H9 (cell line): ENCODE data around the gene MBD5. TPM values are rescaled to one million over a fixed set of nuclear protein-coding genes. Genes with fewer than 3 reads are reported as not detected.

Source experiments
- DNase-seq: peaks from one replicate; pipeline ENCODE4 v3.0.0-alpha.2; 2017
- H2AFZ ChIP-seq: one replicate; pipeline ENCODE4 v1.6.1; 2013; ENCODE audit warnings: mild to moderate bottlenecking, low read length, control low read depth, moderate library complexity
- H2AK5ac ChIP-seq: 2 replicates; pipeline ENCODE4 v1.6.1; 2013; ENCODE audit warnings: low read length, control low read depth, mixed read lengths; ENCODE audit not compliant: insufficient read length
- H2BK120ac ChIP-seq: one replicate; pipeline ENCODE4 v1.6.1; 2013; ENCODE audit warnings: low read depth, mild to moderate bottlenecking, low read length, control low read depth, inconsistent platforms; ENCODE audit not compliant: poor library complexity, severe bottlenecking
- H2BK12ac ChIP-seq: 2 replicates; pipeline ENCODE4 v1.6.1; 2013; ENCODE audit warnings: low read length, control low read depth, mixed read lengths, low read depth; ENCODE audit not compliant: insufficient read length
- H2BK15ac ChIP-seq: 2 replicates; pipeline ENCODE4 v1.6.1; 2013; ENCODE audit warnings: low read depth, low read length, control low read depth
- H2BK20ac ChIP-seq: one replicate; pipeline ENCODE4 v1.6.1; 2013; ENCODE audit warnings: low read depth, mild to moderate bottlenecking, low read length, control low read depth, inconsistent platforms; ENCODE audit not compliant: poor library complexity, severe bottlenecking
- H2BK5ac ChIP-seq: 2 replicates; pipeline ENCODE4 v1.6.1; 2013; ENCODE audit warnings: low read length, control low read depth, mixed read lengths; ENCODE audit not compliant: insufficient read length
- H3K14ac ChIP-seq: 2 replicates; pipeline ENCODE4 v1.6.1; 2013; ENCODE audit warnings: low read length, control low read depth; ENCODE audit not compliant: insufficient read depth
- H3K18ac ChIP-seq: 2 replicates; pipeline ENCODE4 v1.6.1; 2013; ENCODE audit warnings: low read depth, mild to moderate bottlenecking, mixed read lengths, low read length, control low read depth; ENCODE audit not compliant: insufficient read length
- H3K23ac ChIP-seq: 2 replicates; pipeline ENCODE4 v1.6.1; 2013; ENCODE audit warnings: low read length, control low read depth, mixed read lengths, low read depth; ENCODE audit not compliant: insufficient read length
- H3K23me2 ChIP-seq: 2 replicates; pipeline ENCODE4 v1.6.1; 2013; ENCODE audit warnings: low read depth, mild to moderate bottlenecking, mixed read lengths, low read length, control low read depth; ENCODE audit not compliant: insufficient read length, poor library complexity, severe bottlenecking
- H3K27ac ChIP-seq: 2 replicates; pipeline ENCODE4 v1.5.1; 2013; ENCODE audit warnings: low read length, control low read depth, mixed read lengths, low read depth; ENCODE audit not compliant: insufficient read length
- H3K27me3 ChIP-seq: 2 replicates; pipeline ENCODE4 v1.6.1; 2013; ENCODE audit warnings: low read length, control low read depth, inconsistent platforms; ENCODE audit not compliant: insufficient read depth
- H3K4ac ChIP-seq: 2 replicates; pipeline ENCODE4 v1.6.1; 2013; ENCODE audit warnings: low read depth, mild to moderate bottlenecking, control low read depth, inconsistent platforms, low read length, moderate library complexity
- H3K4me1 ChIP-seq: 2 replicates; pipeline ENCODE4 v1.6.1; 2013; ENCODE audit warnings: low read length, control low read depth, inconsistent platforms; ENCODE audit not compliant: insufficient read depth
- H3K4me2 ChIP-seq: 2 replicates; pipeline ENCODE4 v1.6.1; 2013; ENCODE audit warnings: low read length, control low read depth, mixed read lengths; ENCODE audit not compliant: insufficient read length, insufficient read depth
- H3K56ac ChIP-seq: 2 replicates; pipeline ENCODE4 v1.6.1; 2013; ENCODE audit warnings: low read depth, mild to moderate bottlenecking, mixed read lengths, low read length, control low read depth; ENCODE audit not compliant: insufficient read length
- H3K79me1 ChIP-seq: 2 replicates; pipeline ENCODE4 v1.6.1; 2013; ENCODE audit warnings: low read depth, mild to moderate bottlenecking, moderate library complexity, low read length, control low read depth, inconsistent platforms; ENCODE audit not compliant: insufficient read depth, poor library complexity, severe bottlenecking
- H3K79me2 ChIP-seq: 2 replicates; pipeline ENCODE4 v1.6.1; 2013; ENCODE audit warnings: low read length, control low read depth, inconsistent platforms; ENCODE audit not compliant: insufficient read depth
- H3K9ac ChIP-seq: 2 replicates; pipeline ENCODE4 v1.6.1; 2013; ENCODE audit warnings: low read length, control low read depth, mixed read lengths; ENCODE audit not compliant: insufficient read length; ENCODE audit errors: extremely low read depth
- H3K9me3 ChIP-seq: one replicate; pipeline ENCODE4 v1.6.1; 2013; ENCODE audit warnings: low read depth, low read length, inconsistent platforms; ENCODE audit not compliant: control insufficient read depth
- H3T11ph ChIP-seq: one replicate; pipeline ENCODE4 v1.6.1; 2013; ENCODE audit warnings: mild to moderate bottlenecking, low read length, control low read depth, inconsistent platforms
- H4K20me1 ChIP-seq: one replicate; pipeline ENCODE4 v1.6.1; 2013; ENCODE audit not compliant: control insufficient read depth, insufficient read length, insufficient read depth
- H4K5ac ChIP-seq: 2 replicates; pipeline ENCODE4 v1.6.1; 2013; ENCODE audit warnings: low read depth, mild to moderate bottlenecking, mixed read lengths, low read length, control low read depth; ENCODE audit not compliant: insufficient read length
- H4K8ac ChIP-seq: replicated peaks from 2 replicates; pipeline ENCODE4 v1.6.1; 2013; ENCODE audit warnings: low read length, control low read depth, mixed read lengths, low read depth; ENCODE audit not compliant: insufficient read length
- H4K91ac ChIP-seq: 2 replicates; pipeline ENCODE4 v1.6.1; 2013; ENCODE audit warnings: low read depth, mild to moderate bottlenecking, moderate library complexity, mixed read lengths, low read length, control low read depth; ENCODE audit not compliant: insufficient read length
- H3K27ac Mint-ChIP-seq, 3 experiments: 2 replicates in 2 of 3; 3 replicates in 1 of 3; pipeline ENCODE4 v1.8.0; 2020 to 2021; ENCODE audit warnings: mixed read lengths in 3 of 3, mild to moderate bottlenecking in 1 of 3, moderate library complexity in 1 of 3
- H3K27me3 Mint-ChIP-seq: 2 replicates; pipeline ENCODE4 v1.8.0; 2021; ENCODE audit warnings: low read depth, mild to moderate bottlenecking, moderate library complexity, mixed read lengths
- H3K36me3 Mint-ChIP-seq, 3 experiments: 2 replicates in 2 of 3; 3 replicates in 1 of 3; pipeline ENCODE4 v1.8.0; 2020 to 2021; ENCODE audit warnings: low read depth in 3 of 3, mixed read lengths in 3 of 3; ENCODE audit not compliant: insufficient read depth in 1 of 3
- H3K4me1 Mint-ChIP-seq, 2 experiments: 2 replicates each; pipeline ENCODE4 v1.8.0; 2020; ENCODE audit warnings: mixed read lengths in 2 of 2
- H3K4me3 Mint-ChIP-seq, 2 experiments: 2 replicates in 1 of 2; 3 replicates in 1 of 2; pipeline ENCODE4 v1.8.0; 2020 to 2021; ENCODE audit warnings: mild to moderate bottlenecking in 2 of 2, mixed read lengths in 2 of 2, moderate library complexity in 1 of 2
- H3K9me3 Mint-ChIP-seq, 2 experiments: 2 replicates in 1 of 2; 3 replicates in 1 of 2; pipeline ENCODE4 v1.8.0; 2020; ENCODE audit warnings: mild to moderate bottlenecking in 2 of 2, mixed read lengths in 2 of 2, moderate library complexity in 1 of 2
- CTCF ChIP-seq: fragments of 200-600 bp; sonication (generic); conservative IDR thresholded peaks from 3 replicates; pipeline ENCODE4 v1.8.0; 2021; ENCODE audit warnings: antibody characterized with exemption, mild to moderate bottlenecking
- total RNA-seq: library from RNA; stranded (reverse); gene quantifications from 2 replicates; pipeline ENCODE4 v1.2.1, GENCODE V29; 2021

MBD5 gene
- total RNA-seq, 1 experiment from 2014 or later = 23.1 TPM

GRCh38 chr2:148338541-148338940 lies 317.6 kb downstream of the MBD5 start:
- Histone ChIP-seq H3K79me2 (no peaks in the 10 kb centered on the region), H3K79me1 (no peaks in the 10 kb centered on the region), H2BK15ac (no peak overlapping the region), H3K4ac (no peak overlapping the region), H2BK20ac (no peak overlapping the region), H4K5ac (no peak overlapping the region), H3K9me3 (no peaks in the 10 kb centered on the region), H2BK5ac (no peak overlapping the region), H3K23me2 (no peaks in the 10 kb centered on the region), H3K4me2 (no peak overlapping the region), H2BK12ac (no peak overlapping the region), H4K8ac (no peak overlapping the region), H3K9ac (no peak overlapping the region), H3K56ac (no peak overlapping the region), H3K18ac (no peak overlapping the region), H3K23ac (no peak overlapping the region), H2AFZ (no peak overlapping the region), H3T11ph (no peak overlapping the region), H4K20me1 (no peaks in the 10 kb centered on the region), H4K91ac (no peak overlapping the region), H3K27me3 (no peaks in the 10 kb centered on the region), H3K4me1 (no peaks in the 10 kb centered on the region), H2BK120ac (no peak overlapping the region), H3K14ac (no peak overlapping the region), H3K27ac (no peak overlapping the region), H2AK5ac (no peak overlapping the region)
- no peak for DNase-seq
- Mint-ChIP-seq H3K27ac (peak overlapping the region in 1 of 3 experiments; percentile 54; a peak in 1 of 7 replicates), H3K27me3 (no peaks in the 10 kb centered on the region), H3K9me3 (peaks cover 4 to 6% of the 10 kb centered on the region in 2 experiments), H3K4me3 (no peak overlapping the region), H3K36me3 (peaks cover 9 to 15% (median 13%) of the 10 kb centered on the region in 3 experiments), H3K4me1 (peaks cover 4 to 5% of the 10 kb centered on the region in 2 experiments)
- TF ChIP-seq CTCF = no peak
